HepG2 (cell line): ENCODE data around the gene FAM169A. TPM values are rescaled to one million over a fixed set of nuclear protein-coding genes. Genes with fewer than 3 reads are reported as not detected.

Source experiments
- ATAC-seq: fragments of 200-7000 bp; cut with Tn5 transposase; 3 replicates; pipeline ENCODE4 v1.9.1; 2020; ENCODE audit warnings: mild to moderate bottlenecking, moderate library complexity
- BruUV-seq: library from RNA; stranded (reverse); fragments of 400-500 nt; replicated peaks from 2 replicates; lab custom pipeline; 2021; lab: Mats Ljungman, UMichigan
- CTCF ChIA-PET: fragments of 300-600 bp; formaldehyde crosslinking; extraction: SDS; loops from one replicate; lab custom pipeline; 2021; ENCODE audit warnings: low total read pairs, inconsistent platforms, low intra/inter-chr PET ratio; lab: Yijun Ruan, JAX
- POLR2A ChIA-PET: fragments of 350-600 bp; sonication (Branson Sonifier 250); formaldehyde crosslinking; loops from one replicate; lab custom pipeline; 2020; ENCODE audit warnings: antibody characterized with exemption, inconsistent platforms; lab: Yijun Ruan, JAX
- DNase-seq: peaks from one replicate; pipeline ENCODE4 v3.0.0-alpha.2; 2015; ENCODE audit warnings: low spot score
- FAIRE-seq: peaks from 3 replicates; lab custom pipeline; 2011; peaks lifted over from hg19 to GRCh38; lab: Jason Lieb, UNC
- H2AFZ ChIP-seq: one replicate; pipeline ENCODE4 v1.6.1; 2011; ENCODE audit warnings: low read length, inconsistent platforms
- H3K27ac ChIP-seq: fragments of 300-600 bp; 3 replicates; pipeline ENCODE4 v1.8.0; 2011; ENCODE audit warnings: mixed run types, mild to moderate bottlenecking, mixed read lengths, low read length, inconsistent platforms; ENCODE audit not compliant: insufficient read depth; ENCODE audit errors: extremely low read length
- H3K27me3 ChIP-seq, 2 experiments: fragments of 200-600 bp in 1 of 2; 2 replicates in 1 of 2; 3 replicates in 1 of 2; pipeline versions ENCODE4 v1.6.0 to v1.8.0; 2011; ENCODE audit warnings: low read length in 2 of 2, mild to moderate bottlenecking in 2 of 2, moderate library complexity in 2 of 2, inconsistent platforms in 1 of 2; ENCODE audit not compliant: insufficient read depth in 2 of 2, control insufficient read depth in 1 of 2
- H3K36me3 ChIP-seq, 2 experiments: fragments of 200-600 bp in 1 of 2; replicated peaks in 1 of 2; 2 replicates in 1 of 2; 3 replicates in 1 of 2; pipeline versions ENCODE4 v1.5.1 to v1.8.0; 2011; ENCODE audit warnings: low read length in 2 of 2, inconsistent platforms in 1 of 2; ENCODE audit not compliant: insufficient read depth in 2 of 2, control insufficient read depth in 1 of 2
- H3K4me1 ChIP-seq: 2 replicates; pipeline ENCODE4 v1.5.1; 2012; ENCODE audit warnings: low read length, inconsistent platforms; ENCODE audit not compliant: insufficient read depth
- H3K4me2 ChIP-seq: 2 replicates; pipeline ENCODE4 v1.6.0; 2011; ENCODE audit warnings: low read depth, low read length, inconsistent platforms
- H3K4me3 ChIP-seq, 3 experiments: fragments of 200-600 bp in 1 of 3; sonication (generic), shearing (Covaris generic) in 1 of 3; replicated peaks in 1 of 3; 2 replicates each; pipeline ENCODE4 v1.5.1; 2011 to 2016; ENCODE audit warnings: low read length in 3 of 3, inconsistent platforms in 2 of 3, low read depth in 2 of 3, mild to moderate bottlenecking in 2 of 3, control low read depth in 1 of 3, mixed read lengths in 1 of 3; ENCODE audit not compliant: insufficient read depth in 1 of 3
- H3K79me2 ChIP-seq: one replicate; pipeline ENCODE4 v1.6.1; 2011; ENCODE audit warnings: low read length, inconsistent platforms; ENCODE audit not compliant: insufficient read depth
- H3K9ac ChIP-seq: 2 replicates; pipeline ENCODE4 v1.6.0; 2011; ENCODE audit warnings: mild to moderate bottlenecking, low read depth, low read length, inconsistent platforms; ENCODE audit not compliant: insufficient read depth
- H3K9me3 ChIP-seq: 2 replicates; pipeline ENCODE4 v1.5.1; 2012; ENCODE audit warnings: mild to moderate bottlenecking, low read length
- H4K20me1 ChIP-seq: 2 replicates; pipeline ENCODE4 v1.6.0; 2011; ENCODE audit warnings: inconsistent platforms, mild to moderate bottlenecking, low read length, moderate library complexity; ENCODE audit not compliant: insufficient read depth
- ARHGAP35 ChIP-seq: sonication (generic); formaldehyde crosslinking; IDR thresholded peaks from 2 replicates; pipeline ENCODE4 v1.9.0; 2022; ENCODE audit warnings: mild to moderate bottlenecking, inconsistent platforms, moderate library complexity, missing genetic modification reagents, borderline replicate concordance
- DPF2 ChIP-seq: sonication (generic); formaldehyde crosslinking; IDR thresholded peaks from 2 replicates; pipeline ENCODE4 v1.4.0; 2020; ENCODE audit warnings: mild to moderate bottlenecking, low read depth, missing genetic modification reagents, borderline replicate concordance
- FOXC1 ChIP-seq: sonication (generic); formaldehyde crosslinking; IDR thresholded peaks from 2 replicates; pipeline ENCODE4 v1.8.0; 2022; ENCODE audit warnings: mild to moderate bottlenecking, missing genetic modification reagents, borderline replicate concordance
- GATAD2A ChIP-seq: IDR thresholded peaks from 2 replicates; pipeline ENCODE4 v1.6.1; 2016
- GPN1 ChIP-seq: sonication (generic); formaldehyde crosslinking; IDR thresholded peaks from 2 replicates; pipeline ENCODE4 v1.5.1; 2020; ENCODE audit warnings: missing genetic modification reagents, borderline replicate concordance
- KDM2A ChIP-seq: sonication (generic); formaldehyde crosslinking; IDR thresholded peaks from 2 replicates; pipeline ENCODE4 v1.4.0; 2020; ENCODE audit warnings: low read depth, missing genetic modification reagents, borderline replicate concordance
- KMT2B ChIP-seq: IDR thresholded peaks from 2 replicates; pipeline ENCODE4 v1.6.1; 2016; ENCODE audit warnings: missing genetic modification reagents, missing compliant biosample characterization
- MBD4 ChIP-seq: IDR thresholded peaks from 2 replicates; pipeline ENCODE4 v1.6.1; 2012; ENCODE audit warnings: low read length, inconsistent platforms, borderline replicate concordance
- MED1 ChIP-seq: sonication (generic); formaldehyde crosslinking; IDR thresholded peaks from 2 replicates; pipeline ENCODE4 v1.4.0; 2020; ENCODE audit warnings: missing genetic modification reagents
- MZF1 ChIP-seq: sonication (generic); formaldehyde crosslinking; IDR thresholded peaks from 2 replicates; pipeline ENCODE4 v1.8.1; 2023; ENCODE audit warnings: mild to moderate bottlenecking, missing genetic modification reagents, borderline replicate concordance
- POLR2AphosphoS5 ChIP-seq: IDR thresholded peaks from 2 replicates; pipeline ENCODE4 v1.6.1; 2012; ENCODE audit warnings: low read depth, low read length
- RXRB ChIP-seq: IDR thresholded peaks from 2 replicates; pipeline ENCODE4 v1.6.1; 2016; ENCODE audit warnings: borderline replicate concordance, missing genetic modification reagents, missing compliant biosample characterization
- SAP130 ChIP-seq: IDR thresholded peaks from 2 replicates; pipeline ENCODE4 v1.6.1; 2016; ENCODE audit warnings: low read depth
- SIX4 ChIP-seq: sonication (generic); formaldehyde crosslinking; IDR thresholded peaks from 2 replicates; pipeline ENCODE4 v1.4.0; 2020; ENCODE audit warnings: missing genetic modification reagents
- TARDBP ChIP-seq: sonication (generic); formaldehyde crosslinking; IDR thresholded peaks from 2 replicates; pipeline ENCODE4 v1.8.0; 2022; ENCODE audit warnings: mild to moderate bottlenecking, missing genetic modification reagents
- TEAD3 ChIP-seq: optimal IDR thresholded peaks from 2 replicates; pipeline ENCODE3; 2016; ENCODE audit warnings: borderline replicate concordance
- ZEB1 ChIP-seq: IDR thresholded peaks from 2 replicates; pipeline ENCODE4 v1.6.1; 2012; ENCODE audit warnings: mild to moderate bottlenecking, low read depth, inconsistent platforms; ENCODE audit not compliant: insufficient replicate concordance
- ZNF296 ChIP-seq: sonication (generic); formaldehyde crosslinking; conservative IDR thresholded peaks from 2 replicates; pipeline ENCODE4 v1.5.0; 2020; ENCODE audit warnings: mild to moderate bottlenecking, missing genetic modification reagents
- ZNF337 ChIP-seq: sonication (generic); formaldehyde crosslinking; IDR thresholded peaks from 2 replicates; pipeline ENCODE4 v1.5.1; 2020; ENCODE audit warnings: missing genetic modification reagents, low read depth, mild to moderate bottlenecking, borderline replicate concordance
- ZNF446 ChIP-seq: sonication (generic); formaldehyde crosslinking; IDR thresholded peaks from 2 replicates; pipeline ENCODE4 v1.5.0; 2020; ENCODE audit warnings: mild to moderate bottlenecking, missing genetic modification reagents
- ZNF652 ChIP-seq: IDR thresholded peaks from 2 replicates; pipeline ENCODE4 v1.6.1; 2016; ENCODE audit warnings: low read depth, borderline replicate concordance
- ZNF839 ChIP-seq: sonication (generic); formaldehyde crosslinking; IDR thresholded peaks from 2 replicates; pipeline ENCODE4 v1.4.0; 2020; ENCODE audit warnings: missing genetic modification reagents, mild to moderate bottlenecking, borderline replicate concordance
- ZSCAN31 ChIP-seq: sonication (generic); formaldehyde crosslinking; IDR thresholded peaks from 2 replicates; pipeline ENCODE4 v1.5.0; 2020; ENCODE audit warnings: low read depth, mild to moderate bottlenecking, missing genetic modification reagents
- WGBS: methylation state at CpG from one replicate; pipeline ENCODE4 v1.1.6; 2017; ENCODE audit warnings: low lambda C conversion rate; 5-methylcytosine and 5-hydroxymethylcytosine counted together
- in situ Hi-C: cut with HindIII; loops from 2 replicates; pipeline ENCODE4 v1.10.0; 2017; ENCODE audit warnings: low pct_unique_long_range_greater_than_20kb; ENCODE audit not compliant: extremely low pct_ligation_motif_present
- intact Hi-C: fragments of 100-400 bp; cut with micrococcal nuclease; formaldehyde crosslinking; loops from one replicate; pipeline ENCODE4 v1.10.0; 2022; ENCODE audit not compliant: unreplicated experiment
- polyA plus RNA-seq, 8 experiments: library from polyadenylated mRNA; depleted of rRNA in 3 of 8; stranded (reverse) in 7 of 8; unstranded in 1 of 8; fragments of >200 nt; fragmentation: Illumina TruSeq in 4 of 8; extraction: Trizol in 4 of 8; gene quantifications; 2 replicates each; pipeline versions ENCODE4 v1.2.1 to v1.2.3, GENCODE V29; 2011 to 2016; ENCODE audit warnings: low read depth in 4 of 8, missing spikeins in 1 of 8, mixed read lengths in 1 of 8; ENCODE audit not compliant: insufficient read depth in 1 of 8
- total RNA-seq, 5 experiments: library from RNA; depleted of rRNA; stranded (reverse); fragments of >200 nt; fragmentation: Illumina TruSeq; extraction: Trizol; gene quantifications; 2 replicates each; pipeline ENCODE4 v1.2.3, GENCODE V29; 2016; ENCODE audit warnings: low read depth in 1 of 5
- TF ChIP-seq, protein P1 (sequence below): sonication (generic); formaldehyde crosslinking; IDR thresholded peaks from 2 replicates; pipeline ENCODE4 v1.5.0; 2020; ENCODE audit warnings: mild to moderate bottlenecking, missing genetic modification reagents
- TF ChIP-seq, protein P2 (sequence below): sonication (generic); formaldehyde crosslinking; IDR thresholded peaks from 2 replicates; pipeline ENCODE4 v1.5.0; 2020; ENCODE audit warnings: missing genetic modification reagents, mild to moderate bottlenecking, borderline replicate concordance

The FAM169A gene
- total and polyA plus RNA-seq, 2 of the 13 experiments (the other 11 are each of a cell fraction or from before 2014, with no cell fraction given) = 21.1 to 110 TPM

DNA sequence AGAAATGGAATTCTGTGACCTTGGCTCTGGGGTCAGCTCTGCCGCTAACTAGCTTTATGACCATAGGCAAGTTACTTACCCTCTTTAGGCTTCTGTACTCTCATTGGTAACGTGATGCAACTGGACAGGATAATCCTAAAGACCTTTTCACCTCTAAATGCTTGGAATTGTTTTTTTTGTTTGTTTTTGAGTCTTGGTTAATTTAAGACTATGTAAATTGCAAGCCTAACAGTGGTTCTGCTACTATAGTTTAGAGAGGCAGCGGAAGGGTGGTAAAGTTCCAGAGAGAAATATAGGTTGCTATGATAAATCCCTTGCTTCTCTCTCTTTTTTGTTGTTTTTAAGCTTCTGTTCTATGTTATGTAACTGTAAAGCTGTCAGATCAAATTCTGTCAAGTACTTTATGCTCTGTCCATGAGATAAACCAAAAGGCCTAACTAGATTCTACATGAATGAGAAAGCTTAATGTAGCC lies 17.6 kb downstream of the FAM169A start:
- H3K9me3 ChIP-seq = no peaks in the 10 kb centered on the region
- no peaks in the 10 kb centered on the region for H3K27me3 ChIP-seq
- no peak overlapping the region; a peak in 1 of 6 replicates for H3K4me3 ChIP-seq
- H2AFZ ChIP-seq = no peak overlapping the region
- intact Hi-C loops (no loop called here), in situ Hi-C loops (no loop called here)
- peaks cover 15% of the 10 kb centered on the region for H4K20me1 ChIP-seq
- ATAC-seq (peak; percentile 14; the same call in 1 of the 3 replicates), DNase-seq (peak; percentile 73), FAIRE-seq (no peak)
- H3K79me2 ChIP-seq = peaks cover 100% of the 10 kb centered on the region
- ChIA-PET POLR2A (interaction anchor here (1.1 to 1.5 kb wide), 2 partner anchors 10 to 68 kb away, joined by 3 read pairs; no protein-coding TSS in a partner anchor), CTCF (no interaction called here)
- H3K4me2 ChIP-seq = peak overlapping the region; percentile 48
- 60% methylated on average over 3 of the region's 3 CpGs for WGBS
- BruUV-seq = no TSS peak
- no peaks in the 10 kb centered on the region for H3K36me3 ChIP-seq
- peak overlapping the region; percentile 67 for H3K27ac ChIP-seq
- no peak overlapping the region for H3K9ac ChIP-seq
- H3K4me1 ChIP-seq = peaks cover 98% of the 10 kb centered on the region
- TF ChIP-seq ZNF839 (CRISPR knock-in tag) (no peak), FOXC1 (CRISPR knock-in tag) (no peak), ZNF296 (CRISPR knock-in tag) (no peak), SIX4 (no peak), MBD4 (no peak), POLR2AphosphoS5 (0 out of 2 replicates have a peak, but pooled peaks have one; percentile 21), ZNF652 (CRISPR knock-in tag) (no peak), KMT2B (CRISPR knock-in tag) (no peak), GATAD2A (CRISPR knock-in tag) (peak; percentile 78), MED1 (CRISPR knock-in tag) (peak; percentile 63), SAP130 (CRISPR knock-in tag) (peak; percentile 34), ZEB1 (no peak), KDM2A (CRISPR knock-in tag) (no peak), ZNF337 (CRISPR knock-in tag) (no peak), ZNF446 (CRISPR knock-in tag) (no peak), DPF2 (CRISPR knock-in tag) (no peak), RXRB (CRISPR knock-in tag) (peak; percentile 62), GPN1 (no peak), ZSCAN31 (CRISPR knock-in tag) (no peak), ARHGAP35 (CRISPR knock-in tag) (no peak), TARDBP (CRISPR knock-in tag) (no peak), MZF1 (CRISPR knock-in tag) (no peak), TEAD3 (CRISPR knock-in tag) (peak; percentile 68)
- TF ChIP-seq, protein P1, sequence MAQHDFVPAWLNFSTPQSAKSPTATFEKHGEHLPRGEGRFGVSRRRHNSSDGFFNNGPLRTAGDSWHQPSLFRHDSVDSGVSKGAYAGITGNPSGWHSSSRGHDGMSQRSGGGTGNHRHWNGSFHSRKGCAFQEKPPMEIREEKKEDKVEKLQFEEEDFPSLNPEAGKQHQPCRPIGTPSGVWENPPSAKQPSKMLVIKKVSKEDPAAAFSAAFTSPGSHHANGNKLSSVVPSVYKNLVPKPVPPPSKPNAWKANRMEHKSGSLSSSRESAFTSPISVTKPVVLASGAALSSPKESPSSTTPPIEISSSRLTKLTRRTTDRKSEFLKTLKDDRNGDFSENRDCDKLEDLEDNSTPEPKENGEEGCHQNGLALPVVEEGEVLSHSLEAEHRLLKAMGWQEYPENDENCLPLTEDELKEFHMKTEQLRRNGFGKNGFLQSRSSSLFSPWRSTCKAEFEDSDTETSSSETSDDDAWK (CRISPR knock-in tag) = no peak
- TF ChIP-seq, protein P2, sequence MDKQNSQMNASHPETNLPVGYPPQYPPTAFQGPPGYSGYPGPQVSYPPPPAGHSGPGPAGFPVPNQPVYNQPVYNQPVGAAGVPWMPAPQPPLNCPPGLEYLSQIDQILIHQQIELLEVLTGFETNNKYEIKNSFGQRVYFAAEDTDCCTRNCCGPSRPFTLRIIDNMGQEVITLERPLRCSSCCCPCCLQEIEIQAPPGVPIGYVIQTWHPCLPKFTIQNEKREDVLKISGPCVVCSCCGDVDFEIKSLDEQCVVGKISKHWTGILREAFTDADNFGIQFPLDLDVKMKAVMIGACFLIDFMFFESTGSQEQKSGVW = no peak
